Measurements from ENCODE around the gene DBNDD2. TPM values are rescaled to one million over a fixed set of nuclear protein-coding genes. Genes with fewer than 3 reads are reported as not detected.
A peak's percentile ranks its signal among the peaks of the same experiment; 100 is the strongest.

The DBNDD2 gene
- total RNA-seq, 6 experiments from 2014 or later: 15.2 to 19.5 (median 19.0) TPM

GRCh38 chr20:45390931-45391330 is 17.2 kb upstream of the DBNDD2 start:
- Mint-ChIP-seq H3K36me3 (ENCODE audit: low read depth) (peaks cover 4% of the 10 kb centered on the region), H3K4me3 (no peak overlapping the region), H3K27me3 (ENCODE audit: insufficient read depth) (no peaks in the 10 kb centered on the region; the same call in 1 of the 2 replicates), H3K9me3 (no peaks in the 10 kb centered on the region), H3K4me1 (ENCODE audit: low read depth) (no peaks in the 10 kb centered on the region), H3K27ac (no peak overlapping the region)
- TF ChIP-seq CTCF (IDR thresholded peaks at IDR 0.05): no peak
- no peak for DNase-seq

GRCh38 chr20:45391559-45391958 is 16.5 kb upstream of the DBNDD2 start:
- Mint-ChIP-seq H3K36me3 (ENCODE audit: low read depth) (peaks cover 4% of the 10 kb centered on the region), H3K27ac (no peak overlapping the region), H3K4me3 (no peak overlapping the region), H3K9me3 (no peaks in the 10 kb centered on the region), H3K27me3 (ENCODE audit: insufficient read depth) (no peaks in the 10 kb centered on the region; the same call in 1 of the 2 replicates), H3K4me1 (ENCODE audit: low read depth) (no peaks in the 10 kb centered on the region)
- DNase-seq: no peak
- no peak for TF ChIP-seq CTCF (IDR thresholded peaks at IDR 0.05)

DNA sequence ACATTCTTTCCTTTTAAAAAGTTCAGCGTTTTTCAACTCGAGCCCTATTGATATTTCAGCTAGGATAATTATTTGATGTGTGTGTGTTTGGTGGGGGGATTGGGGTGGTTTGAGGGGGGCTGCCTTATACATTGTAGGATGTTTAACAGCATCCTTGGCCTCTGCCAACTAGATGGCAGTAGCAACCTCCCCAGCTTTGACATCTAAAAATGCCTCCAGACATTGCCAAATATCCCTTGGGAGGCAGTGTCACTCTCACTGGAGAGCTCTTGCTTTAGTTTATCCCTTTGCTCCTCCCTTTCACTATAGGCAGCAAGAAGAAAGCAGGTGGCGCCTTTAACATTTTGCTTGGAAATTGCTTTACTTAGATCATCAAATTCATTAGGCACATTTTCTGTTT is 15.4 kb upstream of the DBNDD2 start:
- H3K9me3 Mint-ChIP-seq: no peaks in the 10 kb centered on the region
- DNase-seq: peak; percentile 18
- H3K27ac Mint-ChIP-seq: no peak overlapping the region
- peak; percentile 31; the same call in 1 of the 2 replicates for TF ChIP-seq CTCF (IDR thresholded peaks at IDR 0.05)
- no peaks in the 10 kb centered on the region; the same call in 1 of the 2 replicates for H3K36me3 Mint-ChIP-seq (ENCODE audit: low read depth)
- no peaks in the 10 kb centered on the region for H3K4me1 Mint-ChIP-seq (ENCODE audit: low read depth)
- H3K27me3 Mint-ChIP-seq (ENCODE audit: insufficient read depth): no peaks in the 10 kb centered on the region; the same call in 1 of the 2 replicates
- no peak overlapping the region for H3K4me3 Mint-ChIP-seq

DNA sequence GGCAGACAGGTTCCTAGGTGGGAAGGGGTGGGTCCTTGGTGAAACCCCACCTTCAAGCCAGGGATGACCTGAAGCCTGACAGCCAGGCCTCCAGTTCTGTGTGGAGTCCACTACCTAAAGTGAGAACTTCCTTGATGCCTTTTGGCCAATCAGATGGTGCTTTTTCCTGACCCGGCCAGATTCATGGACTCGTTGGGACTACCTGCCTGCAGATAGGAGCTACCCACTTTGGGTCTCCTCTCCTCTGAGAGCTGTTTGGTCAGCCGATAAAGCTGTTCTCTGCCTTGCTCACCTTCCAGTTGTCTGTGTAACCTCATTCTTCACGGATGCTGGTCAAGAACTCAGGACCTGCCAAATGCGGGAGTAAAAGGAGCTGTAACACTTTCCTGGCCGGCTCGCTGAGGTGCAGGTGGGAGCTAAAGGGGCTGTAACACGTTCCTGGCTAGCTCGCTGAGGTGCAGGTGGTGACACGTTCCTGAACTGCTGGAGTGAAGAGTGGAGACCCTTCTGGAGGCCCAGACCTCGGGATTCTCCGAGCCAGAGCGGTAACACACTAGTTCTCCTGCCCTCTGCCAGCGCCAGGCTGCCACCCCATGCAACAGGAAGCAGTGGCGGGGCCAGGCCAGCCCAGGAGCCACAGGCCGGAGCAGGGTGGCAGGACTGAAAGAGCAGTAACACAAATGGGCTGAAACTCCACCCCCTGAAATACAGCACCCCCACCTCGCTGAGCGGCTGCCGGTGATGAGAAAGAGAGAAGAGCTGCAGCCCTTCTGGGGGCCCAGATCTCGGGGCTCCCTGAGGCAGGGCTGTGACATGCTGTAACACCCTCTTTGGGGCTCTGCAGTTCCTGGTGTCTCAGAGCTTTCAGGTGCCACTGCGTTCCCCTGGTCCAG is 13.6 kb upstream of the DBNDD2 start:
- Mint-ChIP-seq H3K36me3 (ENCODE audit: low read depth) (peaks cover 9% of the 10 kb centered on the region), H3K4me3 (no peak overlapping the region), H3K9me3 (peaks cover 3% of the 10 kb centered on the region; the same call in 1 of the 2 replicates), H3K27ac (no peak overlapping the region), H3K4me1 (ENCODE audit: low read depth) (no peaks in the 10 kb centered on the region), H3K27me3 (ENCODE audit: insufficient read depth) (peaks cover 2% of the 10 kb centered on the region)
- DNase-seq: no peak
- TF ChIP-seq CTCF (IDR thresholded peaks at IDR 0.05): no peak

DNA sequence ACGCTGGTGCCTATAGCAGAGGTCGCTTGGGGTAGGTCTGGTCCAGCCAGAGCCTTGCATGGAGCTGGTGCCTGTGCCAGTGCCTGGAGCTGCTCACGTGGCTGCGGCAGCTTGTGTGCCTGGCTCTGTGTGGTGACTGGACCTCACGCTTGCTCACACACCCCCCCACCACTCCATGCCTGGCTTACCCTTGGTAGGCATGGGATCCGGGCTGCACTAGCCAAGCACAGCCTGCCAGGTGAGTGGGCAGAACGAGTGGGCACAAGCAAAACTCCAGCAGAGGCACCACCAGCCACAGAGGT is 13.0 kb upstream of the DBNDD2 start:
- TF ChIP-seq CTCF (IDR thresholded peaks at IDR 0.05): no peak
- Mint-ChIP-seq H3K36me3 (ENCODE audit: low read depth) (peaks cover 15% of the 10 kb centered on the region), H3K9me3 (peaks cover 9% of the 10 kb centered on the region), H3K4me3 (no peak overlapping the region), H3K27ac (no peak overlapping the region), H3K4me1 (ENCODE audit: low read depth) (no peaks in the 10 kb centered on the region), H3K27me3 (ENCODE audit: insufficient read depth) (peaks cover 2% of the 10 kb centered on the region)
- DNase-seq: no peak

Measured in HFFc6 (cell line).